Fibroblast of lung (primary cell): ENCODE data around the gene PCSK1. TPM values are rescaled to one million over a fixed set of nuclear protein-coding genes. Genes with fewer than 3 reads are reported as not detected.

Experiments
- DNase-seq, 2 donors: peaks; one replicate each; pipeline versions ENCODE4 v3.0.0 to v3.0.0-alpha.2; 2010; ENCODE audit warnings: low read depth in 2 of 2
- H2AFZ ChIP-seq: 2 replicates; pipeline ENCODE4 v1.5.1; 2012; ENCODE audit warnings: low read length, control low read depth, inconsistent platforms
- H3K27ac ChIP-seq: 2 replicates; pipeline ENCODE4 v1.5.1; 2011; ENCODE audit warnings: low read length, control low read depth; ENCODE audit not compliant: insufficient read depth
- H3K27me3 ChIP-seq: 2 replicates; pipeline ENCODE4 v1.5.1; 2011; ENCODE audit warnings: mild to moderate bottlenecking, low read length; ENCODE audit not compliant: control insufficient read depth, insufficient read depth
- H3K36me3 ChIP-seq: 2 replicates; pipeline ENCODE4 v1.5.1; 2011; ENCODE audit warnings: low read length; ENCODE audit not compliant: control insufficient read depth, insufficient read depth
- H3K4me1 ChIP-seq: 2 replicates; pipeline ENCODE4 v1.5.1; 2011; ENCODE audit warnings: low read length; ENCODE audit not compliant: control insufficient read depth, insufficient read depth; ENCODE audit errors: extremely low read depth
- H3K4me2 ChIP-seq: 2 replicates; pipeline ENCODE4 v1.5.1; 2011; ENCODE audit warnings: low read length, control low read depth; ENCODE audit not compliant: insufficient read depth; ENCODE audit errors: extremely low read depth
- H3K4me3 ChIP-seq, 4 experiments: fragments of 200-600 bp in 1 of 4; sonication (generic) in 1 of 4; replicated peaks in 1 of 4; 2 replicates each; pipeline ENCODE4 v1.5.1; 2011 to 2016; ENCODE audit warnings: low read length in 4 of 4, low read depth in 3 of 4, mild to moderate bottlenecking in 3 of 4, control low read depth in 2 of 4, inconsistent platforms in 1 of 4, mixed read lengths in 1 of 4; ENCODE audit not compliant: insufficient read depth in 1 of 4; ENCODE audit errors: control extremely low read depth in 1 of 4
- H3K79me2 ChIP-seq: 2 replicates; pipeline ENCODE4 v1.5.1; 2012; ENCODE audit warnings: mild to moderate bottlenecking, low read length, inconsistent platforms; ENCODE audit not compliant: control insufficient read depth, insufficient read depth
- H3K9ac ChIP-seq: 2 replicates; pipeline ENCODE4 v1.5.1; 2011; ENCODE audit warnings: mild to moderate bottlenecking, low read length, control low read depth; ENCODE audit not compliant: insufficient read depth
- H3K9me3 ChIP-seq: 2 replicates; pipeline ENCODE4 v1.5.1; 2012; ENCODE audit warnings: low read depth, low read length; ENCODE audit not compliant: control insufficient read depth, insufficient read depth
- H4K20me1 ChIP-seq: 2 replicates; pipeline ENCODE4 v1.5.1; 2011; ENCODE audit warnings: low read length; ENCODE audit not compliant: control insufficient read depth, insufficient read depth; ENCODE audit errors: extremely low read depth
- CTCF ChIP-seq, 2 donors: IDR thresholded peaks in 1 of 2; conservative IDR thresholded peaks in 1 of 2; 1 replicate in 1 of 2; 2 replicates in 1 of 2; pipeline ENCODE4 v1.5.1; 2011 to 2012; ENCODE audit warnings: low read length in 2 of 2, control low read depth in 1 of 2, inconsistent platforms in 1 of 2, low read depth in 1 of 2, mild to moderate bottlenecking in 1 of 2
- EZH2 ChIP-seq: IDR thresholded peaks from 2 replicates; pipeline ENCODE4 v1.5.1; 2012; ENCODE audit warnings: low read length, control low read depth, mild to moderate bottlenecking; ENCODE audit errors: missing control alignments
- polyA plus RNA-seq, 2 donors: library from polyadenylated mRNA; depleted of rRNA in 1 of 2; stranded (reverse) in 1 of 2; unstranded in 1 of 2; fragments of >200 nt; gene quantifications; 2 replicates each; pipeline ENCODE4 v1.2.1, GENCODE V29; 2011 to 2012; ENCODE audit warnings: missing spikeins in 1 of 2
- total RNA-seq: library from RNA; depleted of rRNA; stranded (reverse); fragments of >200 nt; gene quantifications from 2 replicates; pipeline ENCODE4 v1.2.1, GENCODE V29; 2014

Gene PCSK1
- total and polyA plus RNA-seq, 2 donors (not counting 1 experiment from before 2014, with no cell fraction given) = not detected

- TF ChIP-seq CTCF (conservative IDR thresholded peaks at IDR 0.05 in 1 of 2, IDR thresholded peaks at IDR 0.05 in 1 of 2; ENCODE audit: low read depth in 1 of 2, low read length in 2 of 2) (no peak), EZH2 (no peak)
- H4K20me1 ChIP-seq = no peaks in the 10 kb centered on the region
Measured at GRCh38 chr5:96415897-96416296, 17.2 kb downstream of the PCSK1 start.

GRCh38 chr5:96412868-96413449 lies 20.1 kb downstream of the PCSK1 start:
- Histone ChIP-seq H3K9me3 (no peaks in the 10 kb centered on the region), H3K4me3 (no peak overlapping the region), H3K27ac (no peak overlapping the region), H3K27me3 (no peaks in the 10 kb centered on the region), H3K36me3 (no peaks in the 10 kb centered on the region), H4K20me1 (no peaks in the 10 kb centered on the region), H3K4me1 (no peaks in the 10 kb centered on the region), H3K4me2 (no peak overlapping the region), H3K9ac (no peak overlapping the region), H3K79me2 (no peaks in the 10 kb centered on the region), H2AFZ (no peak overlapping the region)
- TF ChIP-seq CTCF (conservative IDR thresholded peaks at IDR 0.05 in 1 of 2, IDR thresholded peaks at IDR 0.05 in 1 of 2; ENCODE audit: low read depth in 1 of 2, low read length in 2 of 2) = no peak
- TF ChIP-seq EZH2 = no peak
- DNase-seq = peak in 1 of 2 donors; percentile 47

More at GRCh38 chr5:96415897-96416296, 17.2 kb downstream of the PCSK1 start:
- Histone ChIP-seq H3K4me1 (no peaks in the 10 kb centered on the region), H3K27me3 (peaks cover 3% of the 10 kb centered on the region), H3K36me3 (no peaks in the 10 kb centered on the region), H3K4me3 (no peak overlapping the region), H3K4me2 (no peak overlapping the region), H3K9me3 (no peaks in the 10 kb centered on the region), H3K9ac (no peak overlapping the region), H2AFZ (no peak overlapping the region), H3K79me2 (no peaks in the 10 kb centered on the region), H3K27ac (no peak overlapping the region)
- no peak for DNase-seq

- Histone ChIP-seq H3K27ac (no peak overlapping the region), H3K27me3 (no peaks in the 10 kb centered on the region), H3K4me3 (no peak overlapping the region), H3K79me2 (no peaks in the 10 kb centered on the region), H3K9me3 (no peaks in the 10 kb centered on the region), H3K4me2 (no peak overlapping the region), H2AFZ (no peak overlapping the region), H3K36me3 (no peaks in the 10 kb centered on the region), H3K9ac (no peak overlapping the region), H3K4me1 (no peaks in the 10 kb centered on the region), H4K20me1 (no peaks in the 10 kb centered on the region)
- TF ChIP-seq CTCF (conservative IDR thresholded peaks at IDR 0.05 in 1 of 2, IDR thresholded peaks at IDR 0.05 in 1 of 2; ENCODE audit: low read depth in 1 of 2, low read length in 2 of 2) = no peak
- TF ChIP-seq EZH2 = no peak
- peak in 1 of 2 donors; percentile 65 for DNase-seq
Measured at GRCh38 chr5:96410013-96410412, 23.0 kb downstream of the PCSK1 start.
